Testis (tissue), 2 donors: ENCODE results near the gene SNRPD3.

Source experiments
- POLR2A ChIP-seq: fragments of 450-650 bp; IDR thresholded peaks from one replicate; pipeline ENCODE4 v1.6.1; 2017; ENCODE audit warnings: antibody characterized with exemption, mild to moderate bottlenecking, moderate library complexity
- TF ChIP-seq, protein P1 (sequence below), 3 experiments: fragments of 450-650 bp in 2 of 3; fragments of 200-600 bp in 1 of 3; sonication (generic) in 1 of 3; IDR thresholded peaks; one replicate each; pipeline ENCODE4 v1.5.1; 2016 to 2019; ENCODE audit warnings: antibody characterized with exemption in 3 of 3, mild to moderate bottlenecking in 2 of 3, moderate library complexity in 1 of 3

- TF ChIP-seq, protein P1, sequence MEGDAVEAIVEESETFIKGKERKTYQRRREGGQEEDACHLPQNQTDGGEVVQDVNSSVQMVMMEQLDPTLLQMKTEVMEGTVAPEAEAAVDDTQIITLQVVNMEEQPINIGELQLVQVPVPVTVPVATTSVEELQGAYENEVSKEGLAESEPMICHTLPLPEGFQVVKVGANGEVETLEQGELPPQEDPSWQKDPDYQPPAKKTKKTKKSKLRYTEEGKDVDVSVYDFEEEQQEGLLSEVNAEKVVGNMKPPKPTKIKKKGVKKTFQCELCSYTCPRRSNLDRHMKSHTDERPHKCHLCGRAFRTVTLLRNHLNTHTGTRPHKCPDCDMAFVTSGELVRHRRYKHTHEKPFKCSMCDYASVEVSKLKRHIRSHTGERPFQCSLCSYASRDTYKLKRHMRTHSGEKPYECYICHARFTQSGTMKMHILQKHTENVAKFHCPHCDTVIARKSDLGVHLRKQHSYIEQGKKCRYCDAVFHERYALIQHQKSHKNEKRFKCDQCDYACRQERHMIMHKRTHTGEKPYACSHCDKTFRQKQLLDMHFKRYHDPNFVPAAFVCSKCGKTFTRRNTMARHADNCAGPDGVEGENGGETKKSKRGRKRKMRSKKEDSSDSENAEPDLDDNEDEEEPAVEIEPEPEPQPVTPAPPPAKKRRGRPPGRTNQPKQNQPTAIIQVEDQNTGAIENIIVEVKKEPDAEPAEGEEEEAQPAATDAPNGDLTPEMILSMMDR (IDR thresholded peaks at IDR 0.05) = no peak
- TF ChIP-seq POLR2A = no peak
Observed at GRCh38 chr22:24565077-24565476, 9.3 kb downstream of the SNRPD3 start.
